Measurements from ENCODE around the gene SMAD3.
A peak's percentile ranks its signal among the peaks of the same experiment; 100 is the strongest.

The SMAD3 gene

GRCh38 chr15:67043939-67044771 is 21.2 kb upstream of the SMAD3 start:
- no peak overlapping the region for H2BK15ac ChIP-seq (replicated peaks; ENCODE audit: low read depth)
- no peak overlapping the region for H2AK5ac ChIP-seq (ENCODE audit: low read length)
- no CpG with 5 or more reads among the region's 13 CpGs for WGBS (ENCODE audit: extremely low coverage, insufficient coverage, low lambda C conversion rate)
- no peak overlapping the region for H3K9ac ChIP-seq (ENCODE audit: low read length)
- H3K4me1 ChIP-seq (ENCODE audit: control insufficient read depth, low read depth, low read length) = peaks cover 7% of the 10 kb centered on the region
- H3K4me3 ChIP-seq (ENCODE audit: low read length) = no peak overlapping the region
- H3K36me3 ChIP-seq (ENCODE audit: control insufficient read depth, insufficient read depth, low read length) = no peaks in the 10 kb centered on the region
- peak overlapping the region; percentile 77 for H3K56ac ChIP-seq (ENCODE audit: low read length)
- no peaks in the 10 kb centered on the region for H3K27me3 ChIP-seq (ENCODE audit: insufficient read depth, low read length, poor library complexity)
- no peak overlapping the region for H3K4me2 ChIP-seq (ENCODE audit: low read length)
- no peaks in the 10 kb centered on the region for H3K79me2 ChIP-seq (ENCODE audit: control insufficient read depth, insufficient read depth, low read length)
- H2BK120ac ChIP-seq (ENCODE audit: low read depth, low read length) = no peak overlapping the region
- no peak overlapping the region for H4K8ac ChIP-seq (ENCODE audit: low read depth, low read length)
- no peak overlapping the region for H4K5ac ChIP-seq (ENCODE audit: low read length)
- no peak overlapping the region for H2BK5ac ChIP-seq (ENCODE audit: low read length)
- peak; percentile 99 for DNase-seq
- no peak overlapping the region for H3K4ac ChIP-seq (ENCODE audit: low read depth, low read length)
- H3K18ac ChIP-seq (ENCODE audit: low read length) = peak overlapping the region; percentile 25
- no peak overlapping the region for H3K23ac ChIP-seq (ENCODE audit: low read length)
- H3K79me1 ChIP-seq (ENCODE audit: low read length) = no peaks in the 10 kb centered on the region
- H3K27ac ChIP-seq (ENCODE audit: low read depth, low read length) = peak overlapping the region; percentile 25

- Histone ChIP-seq H3K4ac (ENCODE audit: low read depth, low read length) (no peak overlapping the region), H3K4me2 (ENCODE audit: low read length) (no peak overlapping the region), H3K27ac (ENCODE audit: low read depth, low read length) (no peak overlapping the region), H3K18ac (ENCODE audit: low read length) (no peak overlapping the region), H2BK15ac (replicated peaks; ENCODE audit: low read depth) (no peak overlapping the region), H3K56ac (ENCODE audit: low read length) (no peak overlapping the region), H3K9ac (ENCODE audit: low read length) (no peak overlapping the region), H2AK5ac (ENCODE audit: low read length) (no peak overlapping the region), H3K79me2 (ENCODE audit: control insufficient read depth, insufficient read depth, low read length) (no peaks in the 10 kb centered on the region), H3K36me3 (ENCODE audit: control insufficient read depth, insufficient read depth, low read length) (no peaks in the 10 kb centered on the region), H2BK120ac (ENCODE audit: low read depth, low read length) (no peak overlapping the region), H3K23ac (ENCODE audit: low read length) (no peak overlapping the region), H3K79me1 (ENCODE audit: low read length) (no peaks in the 10 kb centered on the region), H2BK5ac (ENCODE audit: low read length) (no peak overlapping the region), H3K4me1 (ENCODE audit: control insufficient read depth, low read depth, low read length) (peaks cover 2% of the 10 kb centered on the region), H3K27me3 (ENCODE audit: insufficient read depth, low read length, poor library complexity) (no peaks in the 10 kb centered on the region), H4K8ac (ENCODE audit: low read depth, low read length) (no peak overlapping the region), H3K4me3 (ENCODE audit: low read length) (no peak overlapping the region), H4K5ac (ENCODE audit: low read length) (no peak overlapping the region)
- no peak for DNase-seq
- WGBS (ENCODE audit: extremely low coverage, insufficient coverage, low lambda C conversion rate) = no CpG with 5 or more reads among the region's 1 CpG
These were observed 18.2 kb upstream of the SMAD3 start for GRCh38 chr15:67047149-67047661.

GRCh38 chr15:67048281-67049279 is 16.8 kb upstream of the SMAD3 start:
- Histone ChIP-seq H3K56ac (ENCODE audit: low read length) (no peak overlapping the region), H4K5ac (ENCODE audit: low read length) (no peak overlapping the region), H3K4me1 (ENCODE audit: control insufficient read depth, low read depth, low read length) (peaks cover 2% of the 10 kb centered on the region), H2BK120ac (ENCODE audit: low read depth, low read length) (no peak overlapping the region), H3K36me3 (ENCODE audit: control insufficient read depth, insufficient read depth, low read length) (no peaks in the 10 kb centered on the region), H3K79me2 (ENCODE audit: control insufficient read depth, insufficient read depth, low read length) (no peaks in the 10 kb centered on the region), H2AK5ac (ENCODE audit: low read length) (no peak overlapping the region), H2BK5ac (ENCODE audit: low read length) (no peak overlapping the region), H3K27me3 (ENCODE audit: insufficient read depth, low read length, poor library complexity) (no peaks in the 10 kb centered on the region), H3K18ac (ENCODE audit: low read length) (no peak overlapping the region), H4K8ac (ENCODE audit: low read depth, low read length) (no peak overlapping the region), H3K79me1 (ENCODE audit: low read length) (no peaks in the 10 kb centered on the region), H2BK15ac (replicated peaks; ENCODE audit: low read depth) (no peak overlapping the region), H3K9ac (ENCODE audit: low read length) (no peak overlapping the region), H3K4ac (ENCODE audit: low read depth, low read length) (no peak overlapping the region), H3K4me3 (ENCODE audit: low read length) (no peak overlapping the region), H3K4me2 (ENCODE audit: low read length) (no peak overlapping the region), H3K27ac (ENCODE audit: low read depth, low read length) (no peak overlapping the region), H3K23ac (ENCODE audit: low read length) (no peak overlapping the region)
- WGBS (ENCODE audit: extremely low coverage, insufficient coverage, low lambda C conversion rate) = no CpG with 5 or more reads among the region's 9 CpGs
- no peak for DNase-seq

- Histone ChIP-seq H3K79me1 (ENCODE audit: low read length) (no peaks in the 10 kb centered on the region), H3K4me1 (ENCODE audit: control insufficient read depth, low read depth, low read length) (peaks cover 2% of the 10 kb centered on the region), H3K4me3 (ENCODE audit: low read length) (no peak overlapping the region), H3K56ac (ENCODE audit: low read length) (no peak overlapping the region), H3K4ac (ENCODE audit: low read depth, low read length) (no peak overlapping the region), H3K23ac (ENCODE audit: low read length) (no peak overlapping the region), H3K79me2 (ENCODE audit: control insufficient read depth, insufficient read depth, low read length) (no peaks in the 10 kb centered on the region), H3K9ac (ENCODE audit: low read length) (no peak overlapping the region), H2BK120ac (ENCODE audit: low read depth, low read length) (no peak overlapping the region), H3K27ac (ENCODE audit: low read depth, low read length) (no peak overlapping the region), H3K36me3 (ENCODE audit: control insufficient read depth, insufficient read depth, low read length) (no peaks in the 10 kb centered on the region), H4K8ac (ENCODE audit: low read depth, low read length) (no peak overlapping the region), H3K18ac (ENCODE audit: low read length) (no peak overlapping the region), H2BK15ac (replicated peaks; ENCODE audit: low read depth) (no peak overlapping the region), H4K5ac (ENCODE audit: low read length) (no peak overlapping the region), H2BK5ac (ENCODE audit: low read length) (no peak overlapping the region), H3K27me3 (ENCODE audit: insufficient read depth, low read length, poor library complexity) (no peaks in the 10 kb centered on the region), H3K4me2 (ENCODE audit: low read length) (no peak overlapping the region), H2AK5ac (ENCODE audit: low read length) (no peak overlapping the region)
- no peak for DNase-seq
- no CpG with 5 or more reads among the region's 6 CpGs for WGBS (ENCODE audit: extremely low coverage, insufficient coverage, low lambda C conversion rate)
These were observed 15.9 kb upstream of the SMAD3 start for GRCh38 chr15:67049351-67050044.

GRCh38 chr15:67050062-67050461 is 15.3 kb upstream of the SMAD3 start:
- no peaks in the 10 kb centered on the region for H3K36me3 ChIP-seq (ENCODE audit: control insufficient read depth, insufficient read depth, low read length)
- H3K27me3 ChIP-seq (ENCODE audit: insufficient read depth, low read length, poor library complexity) = no peaks in the 10 kb centered on the region
- H3K23ac ChIP-seq (ENCODE audit: low read length) = no peak overlapping the region
- no peak overlapping the region for H3K9ac ChIP-seq (ENCODE audit: low read length)
- H3K79me2 ChIP-seq (ENCODE audit: control insufficient read depth, insufficient read depth, low read length) = no peaks in the 10 kb centered on the region
- H3K79me1 ChIP-seq (ENCODE audit: low read length) = no peaks in the 10 kb centered on the region
- no peak overlapping the region for H2BK120ac ChIP-seq (ENCODE audit: low read depth, low read length)
- no peak overlapping the region for H4K8ac ChIP-seq (ENCODE audit: low read depth, low read length)
- no peak overlapping the region for H2BK5ac ChIP-seq (ENCODE audit: low read length)
- H3K4ac ChIP-seq (ENCODE audit: low read depth, low read length) = no peak overlapping the region
- H4K5ac ChIP-seq (ENCODE audit: low read length) = no peak overlapping the region
- H2AK5ac ChIP-seq (ENCODE audit: low read length) = no peak overlapping the region
- no peak overlapping the region for H3K27ac ChIP-seq (ENCODE audit: low read depth, low read length)
- H3K56ac ChIP-seq (ENCODE audit: low read length) = no peak overlapping the region
- no peak overlapping the region for H3K18ac ChIP-seq (ENCODE audit: low read length)
- DNase-seq = no peak
- no peak overlapping the region for H3K4me3 ChIP-seq (ENCODE audit: low read length)
- H3K4me1 ChIP-seq (ENCODE audit: control insufficient read depth, low read depth, low read length) = peaks cover 2% of the 10 kb centered on the region
- no CpG with 5 or more reads among the region's 3 CpGs for WGBS (ENCODE audit: extremely low coverage, insufficient coverage, low lambda C conversion rate)
- H3K4me2 ChIP-seq (ENCODE audit: low read length) = no peak overlapping the region
- no peak overlapping the region for H2BK15ac ChIP-seq (replicated peaks; ENCODE audit: low read depth)

Data from mesendoderm (in vitro differentiated cells).